GM18508 (cell line): ENCODE data around the gene SPATA24.

Source experiments
- ATAC-seq: cut with Tn5 transposase; IDR thresholded peaks from one replicate; pipeline ENCODE4 v1.9.1; 2021; ENCODE audit warnings: moderate number of reproducible peaks; ENCODE audit not compliant: insufficient read depth, unreplicated experiment

SPATA24 gene

GRCh38 chr5:139384591-139385051, 19.3 kb downstream of the SPATA24 start:
- ATAC-seq: no peak

GRCh38 chr5:139383993-139384590, 19.8 kb downstream of the SPATA24 start:
- ATAC-seq: no peak

GRCh38 chr5:139383275-139383992, 20.5 kb downstream of the SPATA24 start, which contains the start of gene SLC23A1:
Gene SLC23A1, minus strand, starts transcription at chr5:139383297. Its CDS starts 44 bp downstream, at chr5:139383253.
- ATAC-seq: no peak

- ATAC-seq: no peak
Measured at GRCh38 chr5:139382807-139383206, 21.1 kb downstream of the SPATA24 start.

- no peak for ATAC-seq
Measured at GRCh38 chr5:139381837-139382761, 21.8 kb downstream of the SPATA24 start.

- ATAC-seq: no peak
Measured at GRCh38 chr5:139379626-139380449, 24.1 kb downstream of the SPATA24 start.

- no peak for ATAC-seq
Measured at GRCh38 chr5:139378941-139379361, 24.9 kb downstream of the SPATA24 start.

- no peak for ATAC-seq
Measured at GRCh38 chr5:139378101-139378825, 25.6 kb downstream of the SPATA24 start.

GRCh38 chr5:139377226-139377625, 26.7 kb downstream of the SPATA24 start:
- ATAC-seq: no peak

GRCh38 chr5:139376364-139376763, 27.5 kb downstream of the SPATA24 start:
- no peak for ATAC-seq

GRCh38 chr5:139374909-139375308, 29.0 kb downstream of the SPATA24 start:
- no peak for ATAC-seq

- ATAC-seq: no peak
Measured at GRCh38 chr5:139371482-139372435, 32.1 kb downstream of the SPATA24 start.

GRCh38 chr5:139369181-139369580, 34.7 kb downstream of the SPATA24 start:
- ATAC-seq: no peak

- no peak for ATAC-seq
Measured at GRCh38 chr5:139368613-139369012, 35.3 kb downstream of the SPATA24 start.

GRCh38 chr5:139364466-139364865, 39.4 kb downstream of the SPATA24 start:
- ATAC-seq: no peak

- ATAC-seq: no peak
Measured at GRCh38 chr5:139363937-139364336, 40.0 kb downstream of the SPATA24 start.

GRCh38 chr5:139361835-139362429, 42.0 kb downstream of the SPATA24 start:
- ATAC-seq: no peak

- no peak for ATAC-seq
Measured at GRCh38 chr5:139360384-139360783, 43.5 kb downstream of the SPATA24 start.
